ENCODE data around the gene ALDH3B2.

DNA sequence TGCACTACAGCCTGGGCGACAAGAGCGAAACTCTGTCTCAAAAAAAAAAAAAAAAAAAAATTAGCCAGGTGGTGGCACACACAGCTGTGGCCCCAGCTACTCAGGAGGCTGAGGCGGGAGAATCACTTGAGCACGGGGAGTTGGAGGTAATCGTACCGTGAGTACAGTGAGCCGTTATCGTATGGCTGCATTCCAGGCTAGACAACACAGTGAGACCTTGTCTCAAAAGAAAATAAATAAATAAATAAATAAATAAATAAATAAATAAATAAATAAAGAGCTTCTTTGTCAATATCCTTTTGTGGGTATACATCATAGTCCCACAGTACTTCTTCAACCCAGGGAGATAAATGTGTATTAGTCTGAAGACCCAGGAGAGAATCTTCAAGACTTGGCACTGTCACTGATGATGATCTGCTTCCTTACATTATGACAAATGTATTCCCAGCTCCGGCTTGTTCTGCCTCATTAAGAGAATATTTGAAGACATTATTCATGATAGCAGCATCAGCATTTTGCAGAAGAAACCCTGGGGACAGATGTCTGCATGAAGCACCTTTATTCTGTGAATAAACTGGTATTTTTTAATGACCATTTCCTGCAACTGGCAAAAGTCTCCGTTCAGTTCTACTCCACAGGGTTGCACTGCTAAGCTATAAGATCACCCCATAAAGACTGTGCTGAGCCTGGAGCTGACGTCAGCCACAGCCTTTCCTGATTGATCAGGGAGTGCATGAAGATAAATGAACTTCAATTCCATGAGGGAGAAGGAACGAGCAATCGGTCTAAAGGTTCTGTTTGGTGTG is 22.2 kb downstream of the ALDH3B2 start:
- TF ChIP-seq, protein P1, sequence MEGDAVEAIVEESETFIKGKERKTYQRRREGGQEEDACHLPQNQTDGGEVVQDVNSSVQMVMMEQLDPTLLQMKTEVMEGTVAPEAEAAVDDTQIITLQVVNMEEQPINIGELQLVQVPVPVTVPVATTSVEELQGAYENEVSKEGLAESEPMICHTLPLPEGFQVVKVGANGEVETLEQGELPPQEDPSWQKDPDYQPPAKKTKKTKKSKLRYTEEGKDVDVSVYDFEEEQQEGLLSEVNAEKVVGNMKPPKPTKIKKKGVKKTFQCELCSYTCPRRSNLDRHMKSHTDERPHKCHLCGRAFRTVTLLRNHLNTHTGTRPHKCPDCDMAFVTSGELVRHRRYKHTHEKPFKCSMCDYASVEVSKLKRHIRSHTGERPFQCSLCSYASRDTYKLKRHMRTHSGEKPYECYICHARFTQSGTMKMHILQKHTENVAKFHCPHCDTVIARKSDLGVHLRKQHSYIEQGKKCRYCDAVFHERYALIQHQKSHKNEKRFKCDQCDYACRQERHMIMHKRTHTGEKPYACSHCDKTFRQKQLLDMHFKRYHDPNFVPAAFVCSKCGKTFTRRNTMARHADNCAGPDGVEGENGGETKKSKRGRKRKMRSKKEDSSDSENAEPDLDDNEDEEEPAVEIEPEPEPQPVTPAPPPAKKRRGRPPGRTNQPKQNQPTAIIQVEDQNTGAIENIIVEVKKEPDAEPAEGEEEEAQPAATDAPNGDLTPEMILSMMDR (conservative IDR thresholded peaks at IDR 0.05): no peak
- TF ChIP-seq ZFX (IDR thresholded peaks at IDR 0.05): no peak

Data from C4-2B (cell line).